Cortex of kidney (tissue), 1 donor: ENCODE results near the gene SLITRK6.
"Not testable (repeated sequence)": the region's sequence is repeated elsewhere in the genome, so short reads cannot be mapped to it uniquely, and the experiment has no call there.

Experiments
- DNase-seq: peaks from one replicate; lab custom pipeline; 2025; lab: John Stamatoyannopoulos, UW

Gene SLITRK6

GRCh38 chr13:85799097-85799582 lies at the start of gene SLITRK6:
Gene SLITRK6 (minus strand): TSS chr13:85799419. CDS start chr13:85796508, 2,911 bp downstream.
- no peak for DNase-seq

- no peak for DNase-seq
Measured at GRCh38 chr13:85847012-85847411, 47.8 kb upstream of the SLITRK6 start.

- no peak for DNase-seq
Measured at GRCh38 chr13:85841427-85841826, 42.2 kb upstream of the SLITRK6 start.

GRCh38 chr13:85833921-85834320 lies 34.7 kb upstream of the SLITRK6 start:
- no peak for DNase-seq

- DNase-seq: no peak
Measured at GRCh38 chr13:85828094-85828684, 29.0 kb upstream of the SLITRK6 start.

GRCh38 chr13:85825454-85825853 lies 26.2 kb upstream of the SLITRK6 start:
- DNase-seq: no peak

GRCh38 chr13:85823832-85824231 lies 24.6 kb upstream of the SLITRK6 start:
- no peak for DNase-seq

- DNase-seq: no peak
Measured at GRCh38 chr13:85819513-85819912, 20.3 kb upstream of the SLITRK6 start.

- no peak for DNase-seq
Measured at GRCh38 chr13:85816413-85816812, 17.2 kb upstream of the SLITRK6 start.

- DNase-seq: no peak
Measured at GRCh38 chr13:85812282-85812681, 13.1 kb upstream of the SLITRK6 start.

GRCh38 chr13:85808811-85809210 lies 9.6 kb upstream of the SLITRK6 start:
- DNase-seq: no peak

- no peak for DNase-seq
Measured at GRCh38 chr13:85806553-85807175, 7.4 kb upstream of the SLITRK6 start.

GRCh38 chr13:85798556-85798955 lies 663 bp downstream of the SLITRK6 start:
- DNase-seq: no peak

GRCh38 chr13:85797311-85797710 lies 1.9 kb downstream of the SLITRK6 start:
- DNase-seq: no peak

GRCh38 chr13:85785205-85785604 lies 14.0 kb downstream of the SLITRK6 start:
- DNase-seq: no peak

GRCh38 chr13:85772367-85772766 lies 26.9 kb downstream of the SLITRK6 start:
- no peak for DNase-seq

- no peak for DNase-seq
Measured at GRCh38 chr13:85771856-85772255, 27.4 kb downstream of the SLITRK6 start.

- no peak for DNase-seq
Measured at GRCh38 chr13:85768946-85769345, 30.3 kb downstream of the SLITRK6 start.

GRCh38 chr13:85755123-85755522 lies 44.1 kb downstream of the SLITRK6 start:
- DNase-seq: no peak

GRCh38 chr13:85743201-85743770 lies 55.9 kb downstream of the SLITRK6 start:
- DNase-seq: not testable (repeated sequence)
